OCI-LY1 (cell line): ENCODE results near the gene LNPK.

Experiments used
- EZH2 ChIP-seq: fragments of 200-600 bp; sonication (generic), shearing (Covaris generic); IDR thresholded peaks from 2 replicates; pipeline ENCODE4 v1.8.0; 2017; ENCODE audit warnings: borderline replicate concordance, mixed run types, mild to moderate bottlenecking, antibody characterized with exemption, low read length, moderate library complexity, mixed read lengths
- TF ChIP-seq, protein P1 (sequence below): fragments of 200-600 bp; sonication (generic), shearing (Covaris generic); IDR thresholded peaks from 2 replicates; pipeline ENCODE4 v1.5.1; 2017; ENCODE audit warnings: mild to moderate bottlenecking, antibody characterized with exemption, low read length, moderate library complexity, mixed read lengths

DNA sequence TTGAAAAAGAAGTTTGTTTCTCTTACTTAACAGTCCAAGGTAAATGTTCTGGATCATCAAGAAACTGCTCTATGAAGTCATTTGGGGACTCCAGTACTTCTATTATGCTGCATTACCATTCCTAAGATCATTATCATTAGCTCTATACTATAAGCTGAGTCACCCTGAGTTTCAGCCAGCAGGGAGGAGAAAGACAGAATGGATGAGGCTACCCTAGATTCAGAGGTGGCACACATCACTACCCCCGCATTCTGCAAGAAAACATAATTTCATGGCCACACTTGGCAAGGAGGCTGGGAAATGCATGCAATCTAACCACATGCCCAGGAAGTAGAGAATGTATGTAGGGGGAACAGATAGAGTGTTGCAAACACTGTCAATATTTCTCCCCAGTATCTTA lies 16.6 kb upstream of the LNPK start:
- TF ChIP-seq, protein P1, sequence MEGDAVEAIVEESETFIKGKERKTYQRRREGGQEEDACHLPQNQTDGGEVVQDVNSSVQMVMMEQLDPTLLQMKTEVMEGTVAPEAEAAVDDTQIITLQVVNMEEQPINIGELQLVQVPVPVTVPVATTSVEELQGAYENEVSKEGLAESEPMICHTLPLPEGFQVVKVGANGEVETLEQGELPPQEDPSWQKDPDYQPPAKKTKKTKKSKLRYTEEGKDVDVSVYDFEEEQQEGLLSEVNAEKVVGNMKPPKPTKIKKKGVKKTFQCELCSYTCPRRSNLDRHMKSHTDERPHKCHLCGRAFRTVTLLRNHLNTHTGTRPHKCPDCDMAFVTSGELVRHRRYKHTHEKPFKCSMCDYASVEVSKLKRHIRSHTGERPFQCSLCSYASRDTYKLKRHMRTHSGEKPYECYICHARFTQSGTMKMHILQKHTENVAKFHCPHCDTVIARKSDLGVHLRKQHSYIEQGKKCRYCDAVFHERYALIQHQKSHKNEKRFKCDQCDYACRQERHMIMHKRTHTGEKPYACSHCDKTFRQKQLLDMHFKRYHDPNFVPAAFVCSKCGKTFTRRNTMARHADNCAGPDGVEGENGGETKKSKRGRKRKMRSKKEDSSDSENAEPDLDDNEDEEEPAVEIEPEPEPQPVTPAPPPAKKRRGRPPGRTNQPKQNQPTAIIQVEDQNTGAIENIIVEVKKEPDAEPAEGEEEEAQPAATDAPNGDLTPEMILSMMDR: no peak
- TF ChIP-seq EZH2: no peak
